RPMI8226 (cell line): Measurements from ENCODE around the gene L3MBTL1.

ENCODE experiments used
- DNase-seq: peaks from one replicate; pipeline ENCODE4 v3.0.0-alpha.2; 2015

Gene L3MBTL1

GRCh38 chr20:43536041-43536816 is 28.7 kb downstream of the L3MBTL1 start:
- DNase-seq, result no peak

- no peak for DNase-seq
Observed at GRCh38 chr20:43536817-43537440, 29.4 kb downstream of the L3MBTL1 start.

- peak; percentile 58 for DNase-seq
Observed at GRCh38 chr20:43537921-43538877, 30.7 kb downstream of the L3MBTL1 start.

- no peak for DNase-seq
Observed at GRCh38 chr20:43538878-43539700, 31.6 kb downstream of the L3MBTL1 start.

GRCh38 chr20:43539975-43540672 is 32.6 kb downstream of the L3MBTL1 start:
- no peak for DNase-seq

GRCh38 chr20:43540673-43541060 is 33.2 kb downstream of the L3MBTL1 start:
- no peak for DNase-seq

- DNase-seq, result no peak
Observed at GRCh38 chr20:43541214-43541613, 33.7 kb downstream of the L3MBTL1 start.

- DNase-seq, result no peak
Observed at GRCh38 chr20:43542161-43542560, 34.7 kb downstream of the L3MBTL1 start.

- no peak for DNase-seq
Observed at GRCh38 chr20:43542674-43543073, 35.2 kb downstream of the L3MBTL1 start.

- DNase-seq, result no peak
Observed at GRCh38 chr20:43543138-43543537, 35.6 kb downstream of the L3MBTL1 start.

GRCh38 chr20:43544501-43544900 is 37.0 kb downstream of the L3MBTL1 start:
- no peak for DNase-seq

GRCh38 chr20:43545837-43546578 is 38.5 kb downstream of the L3MBTL1 start:
- DNase-seq, result no peak

- no peak for DNase-seq
Observed at GRCh38 chr20:43548273-43548880, 40.9 kb downstream of the L3MBTL1 start.

GRCh38 chr20:43549416-43550065 is 42.0 kb downstream of the L3MBTL1 start:
- no peak for DNase-seq

- DNase-seq, result no peak
Observed at GRCh38 chr20:43550456-43550855, 43.0 kb downstream of the L3MBTL1 start.

GRCh38 chr20:43554369-43554768 is 46.9 kb downstream of the L3MBTL1 start:
- DNase-seq, result no peak

- no peak for DNase-seq
Observed at GRCh38 chr20:43558412-43559146, 51.1 kb downstream of the L3MBTL1 start, which contains the start of gene SGK2. TSS of gene SGK2 (plus strand) at chr20:43559027. CDS start at chr20:43566496, 7,469 bp downstream.

GRCh38 chr20:43559147-43559987 is 51.9 kb downstream of the L3MBTL1 start:
- no peak for DNase-seq
